Astrocyte of the cerebellum (primary cell): ENCODE data around the gene DNAH9.

Experiments
- DNase-seq: peaks from one replicate; pipeline ENCODE4 v3.0.0-alpha.2; 2011; ENCODE audit warnings: low read depth
- H3K4me3 ChIP-seq: 2 replicates; pipeline ENCODE4 v1.5.1; 2011; ENCODE audit warnings: mild to moderate bottlenecking, low read depth, low read length, moderate library complexity
- CTCF ChIP-seq: IDR thresholded peaks from 2 replicates; pipeline ENCODE4 v1.5.1; 2012; ENCODE audit warnings: low read length, low read depth, moderate library complexity, mild to moderate bottlenecking; ENCODE audit errors: missing control alignments
- in situ Hi-C: cut with HindIII; loops from 2 replicates; pipeline ENCODE4 v1.10.0; 2017; ENCODE audit warnings: low sequenced_read_pairs

The DNAH9 gene

GRCh38 chr17:11598274-11599221 lies at the start of gene DNAH9:
Gene DNAH9, plus strand, starts transcription at chr17:11598470. Its CDS starts 29 bp downstream, at chr17:11598499.
- in situ Hi-C loops, result no loop called here
- DNase-seq, result peak; percentile 9
- no peak for TF ChIP-seq CTCF
- peak within 1 kb of the TSS; percentile 34 for H3K4me3 ChIP-seq

GRCh38 chr17:11550431-11550830 lies 47.8 kb upstream of the DNAH9 start:
- no peak for DNase-seq
- in situ Hi-C loops, result no loop called here
- H3K4me3 ChIP-seq, result no peak overlapping the region
- no peak for TF ChIP-seq CTCF

GRCh38 chr17:11551442-11551841 lies 46.8 kb upstream of the DNAH9 start:
- TF ChIP-seq CTCF, result no peak
- in situ Hi-C loops, result no loop called here
- DNase-seq, result no peak
- no peak overlapping the region for H3K4me3 ChIP-seq

GRCh38 chr17:11553135-11553534 lies 45.1 kb upstream of the DNAH9 start:
- in situ Hi-C loops, result no loop called here
- no peak for DNase-seq
- no peak for TF ChIP-seq CTCF
- no peak overlapping the region for H3K4me3 ChIP-seq

- DNase-seq, result no peak
- H3K4me3 ChIP-seq, result no peak overlapping the region
- no peak for TF ChIP-seq CTCF
- in situ Hi-C loops, result no loop called here
These were observed 44.2 kb upstream of the DNAH9 start for GRCh38 chr17:11554042-11554441.

- no peak overlapping the region for H3K4me3 ChIP-seq
- no peak for TF ChIP-seq CTCF
- in situ Hi-C loops, result no loop called here
- DNase-seq, result no peak
These were observed 43.7 kb upstream of the DNAH9 start for GRCh38 chr17:11554542-11554941.
